Mesenchymal stem cell (in vitro differentiated cells and primary cell): Measurements from ENCODE around the gene QSER1.

Source experiments
- DNase-seq: peaks from one replicate; pipeline ENCODE4 v3.0.0-alpha.2; 2013
- H2AFZ ChIP-seq: one replicate; pipeline ENCODE4 v1.6.1; 2013; ENCODE audit warnings: low read depth, mild to moderate bottlenecking, control low read depth, inconsistent platforms, low read length, moderate library complexity
- H2AK5ac ChIP-seq: 2 replicates; pipeline ENCODE4 v1.6.1; 2013; ENCODE audit warnings: low read length, moderate library complexity, mild to moderate bottlenecking, inconsistent platforms; ENCODE audit not compliant: severe bottlenecking
- H2BK120ac ChIP-seq: one replicate; pipeline ENCODE4 v1.6.1; 2013; ENCODE audit warnings: low read depth, mild to moderate bottlenecking, inconsistent platforms, low read length, moderate library complexity
- H2BK12ac ChIP-seq, 2 experiments: one replicate each; pipeline ENCODE4 v1.6.1; 2013; ENCODE audit warnings: inconsistent platforms in 2 of 2, low read length in 2 of 2, mild to moderate bottlenecking in 2 of 2, moderate library complexity in 2 of 2, control low read depth in 1 of 2
- H2BK15ac ChIP-seq: one replicate; pipeline ENCODE4 v1.6.1; 2013; ENCODE audit warnings: mild to moderate bottlenecking, low read depth, inconsistent platforms; ENCODE audit not compliant: poor library complexity, severe bottlenecking
- H2BK5ac ChIP-seq: 2 replicates; pipeline ENCODE4 v1.6.1; 2013; ENCODE audit warnings: low read depth, mild to moderate bottlenecking, low read length, control low read depth, inconsistent platforms; ENCODE audit not compliant: poor library complexity, severe bottlenecking
- H3K14ac ChIP-seq, 2 experiments: one replicate each; pipeline ENCODE4 v1.6.1; 2013; ENCODE audit warnings: inconsistent platforms in 2 of 2, low read length in 2 of 2, control low read depth in 1 of 2, mild to moderate bottlenecking in 1 of 2, moderate library complexity in 1 of 2
- H3K18ac ChIP-seq, 2 experiments: one replicate each; pipeline ENCODE4 v1.6.1; 2013; ENCODE audit warnings: inconsistent platforms in 2 of 2, low read length in 2 of 2, control low read depth in 1 of 2, low read depth in 1 of 2, mild to moderate bottlenecking in 1 of 2
- H3K23ac ChIP-seq, 2 experiments: one replicate each; pipeline ENCODE4 v1.6.1; 2013; ENCODE audit warnings: inconsistent platforms in 2 of 2, low read length in 2 of 2, mild to moderate bottlenecking in 2 of 2, moderate library complexity in 2 of 2, control low read depth in 1 of 2
- H3K27ac ChIP-seq: 2 replicates; pipeline ENCODE4 v1.5.1; 2013; ENCODE audit warnings: mild to moderate bottlenecking, moderate library complexity, low read length, control low read depth, inconsistent platforms; ENCODE audit not compliant: poor library complexity, severe bottlenecking
- H3K27me3 ChIP-seq, 2 experiments: 2 replicates each; pipeline versions ENCODE4 v1.6.1 to v1.7.0; 2013; ENCODE audit warnings: low read length in 2 of 2, mild to moderate bottlenecking in 2 of 2, moderate library complexity in 2 of 2, control low read depth in 1 of 2, inconsistent platforms in 1 of 2; ENCODE audit not compliant: control insufficient read depth in 1 of 2, insufficient read depth in 1 of 2
- H3K36me3 ChIP-seq, 2 experiments: 2 replicates each; pipeline versions ENCODE4 v1.6.1 to v1.7.0; 2013; ENCODE audit warnings: low read length in 2 of 2, control low read depth in 1 of 2, inconsistent platforms in 1 of 2, low read depth in 1 of 2, mild to moderate bottlenecking in 1 of 2; ENCODE audit not compliant: insufficient read depth in 2 of 2, control insufficient read depth in 1 of 2
- H3K4ac ChIP-seq, 2 experiments: one replicate each; pipeline ENCODE4 v1.6.1; 2013; ENCODE audit warnings: inconsistent platforms in 2 of 2, low read length in 2 of 2, mild to moderate bottlenecking in 2 of 2, moderate library complexity in 2 of 2, control low read depth in 1 of 2, low read depth in 1 of 2
- H3K4me1 ChIP-seq: 2 replicates; pipeline ENCODE4 v1.6.1; 2013; ENCODE audit warnings: low read depth, low read length, control low read depth; ENCODE audit not compliant: control insufficient read depth, insufficient read depth
- H3K4me2 ChIP-seq: 2 replicates; pipeline ENCODE4 v1.6.1; 2013; ENCODE audit warnings: low read length, mild to moderate bottlenecking, inconsistent platforms; ENCODE audit not compliant: poor library complexity, severe bottlenecking
- H3K4me3 ChIP-seq, 2 experiments: 2 replicates each; pipeline versions ENCODE4 v1.5.1 to v1.7.0; 2013; ENCODE audit warnings: low read length in 2 of 2, mild to moderate bottlenecking in 2 of 2, control low read depth in 1 of 2, low read depth in 1 of 2; ENCODE audit not compliant: insufficient read depth in 1 of 2
- H3K79me1 ChIP-seq: replicated peaks from 2 replicates; pipeline ENCODE4 v1.6.1; 2013; ENCODE audit warnings: mild to moderate bottlenecking, control low read depth, low read length, inconsistent platforms; ENCODE audit not compliant: poor library complexity, severe bottlenecking
- H3K9ac ChIP-seq: 2 replicates; pipeline ENCODE4 v1.7.0; 2013; ENCODE audit warnings: mild to moderate bottlenecking, low read length, moderate library complexity
- H3K9me3 ChIP-seq: 2 replicates; pipeline ENCODE4 v1.7.0; 2013; ENCODE audit warnings: mild to moderate bottlenecking, low read length; ENCODE audit not compliant: control insufficient read depth
- H4K8ac ChIP-seq: one replicate; pipeline ENCODE4 v1.6.1; 2013; ENCODE audit warnings: inconsistent platforms, mild to moderate bottlenecking, low read length, moderate library complexity
- H4K91ac ChIP-seq: one replicate; pipeline ENCODE4 v1.6.1; 2013; ENCODE audit warnings: mild to moderate bottlenecking, low read length, inconsistent platforms
- WGBS: methylation state at CpG from one replicate; pipeline ENCODE4 v1.1.7; 2013; ENCODE audit warnings: mixed read lengths; 5-methylcytosine and 5-hydroxymethylcytosine counted together

The QSER1 gene

DNA sequence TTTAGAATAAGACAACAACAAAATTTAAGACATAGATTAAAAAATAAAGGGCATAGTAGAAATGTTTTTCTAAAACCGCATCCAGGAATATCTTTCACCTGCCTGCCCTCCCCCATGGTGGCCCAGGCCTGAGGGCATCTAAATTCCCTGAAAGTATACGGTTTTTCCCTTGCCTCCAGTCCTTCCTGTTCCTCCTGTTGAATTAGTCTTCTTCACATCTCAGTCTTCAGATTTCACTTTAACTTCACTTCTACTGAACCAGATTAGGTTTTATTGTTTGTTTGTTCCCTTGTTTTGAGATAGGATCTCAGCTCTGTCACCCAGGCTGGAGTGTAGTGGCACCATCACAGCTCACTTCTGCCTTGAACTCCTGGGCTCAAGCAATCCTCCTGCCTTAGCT is 90.0 kb downstream of the QSER1 start:
- no peak overlapping the region for H2BK12ac ChIP-seq
- H3K9me3 ChIP-seq: no peaks in the 10 kb centered on the region
- DNase-seq: no peak
- 81% methylated on average over 2 of the region's 2 CpGs for WGBS
- H3K23ac ChIP-seq: no peak overlapping the region
- H4K8ac ChIP-seq: no peak overlapping the region
- no peak overlapping the region for H4K91ac ChIP-seq
- no peak overlapping the region for H2BK5ac ChIP-seq
- no peak overlapping the region for H3K4me2 ChIP-seq
- H3K4me1 ChIP-seq: peaks cover 3% of the 10 kb centered on the region
- no peak overlapping the region for H2BK120ac ChIP-seq
- H3K27me3 ChIP-seq: no peaks in the 10 kb centered on the region
- H3K9ac ChIP-seq: no peak overlapping the region
- no peak overlapping the region for H3K18ac ChIP-seq
- H3K4ac ChIP-seq: no peak overlapping the region
- no peaks in the 10 kb centered on the region for H3K79me1 ChIP-seq
- no peak overlapping the region for H3K4me3 ChIP-seq
- peaks cover 0 to 17% of the 10 kb centered on the region in 2 experiments for H3K36me3 ChIP-seq
- no peak overlapping the region for H3K27ac ChIP-seq
- no peak overlapping the region for H2AK5ac ChIP-seq
- no peak overlapping the region for H2BK15ac ChIP-seq
- no peak overlapping the region for H2AFZ ChIP-seq
- no peak overlapping the region for H3K14ac ChIP-seq

DNA sequence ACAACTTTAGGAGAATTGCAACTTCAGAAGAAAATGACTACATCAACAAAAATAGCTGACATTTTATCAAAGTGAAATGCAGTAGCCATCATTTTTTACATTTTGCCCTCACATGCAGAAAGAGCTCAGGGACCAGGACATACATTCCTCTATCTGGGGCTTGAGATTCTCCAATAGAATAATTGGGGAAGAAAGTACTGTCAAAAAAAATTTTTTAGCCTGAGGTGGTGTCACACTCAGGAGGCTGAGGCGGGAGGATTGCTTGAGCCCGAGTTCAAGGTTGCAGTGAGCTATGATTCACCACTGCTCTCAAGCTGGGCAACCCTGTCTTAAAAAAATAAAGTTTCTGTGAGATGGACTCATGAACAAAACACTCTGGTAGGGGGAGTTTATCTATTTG is 90.9 kb downstream of the QSER1 start:
- H2BK15ac ChIP-seq: no peak overlapping the region
- no peak overlapping the region for H2AK5ac ChIP-seq
- H3K36me3 ChIP-seq: peaks cover 0 to 10% of the 10 kb centered on the region in 2 experiments
- no peak for DNase-seq
- H2AFZ ChIP-seq: no peak overlapping the region
- H3K79me1 ChIP-seq: no peaks in the 10 kb centered on the region
- H4K91ac ChIP-seq: no peak overlapping the region
- no peak overlapping the region for H3K4ac ChIP-seq
- no peak overlapping the region for H2BK12ac ChIP-seq
- no peaks in the 10 kb centered on the region for H3K27me3 ChIP-seq
- no peak overlapping the region for H4K8ac ChIP-seq
- no peak overlapping the region for H3K18ac ChIP-seq
- 94% methylated on average over 2 of the region's 2 CpGs for WGBS
- H3K14ac ChIP-seq: no peak overlapping the region
- H3K9me3 ChIP-seq: no peaks in the 10 kb centered on the region
- no peak overlapping the region for H3K27ac ChIP-seq
- H2BK120ac ChIP-seq: no peak overlapping the region
- no peak overlapping the region for H3K4me2 ChIP-seq
- H3K4me3 ChIP-seq: no peak overlapping the region
- no peak overlapping the region for H3K9ac ChIP-seq
- H3K4me1 ChIP-seq: peaks cover 3% of the 10 kb centered on the region
- no peak overlapping the region for H3K23ac ChIP-seq
- H2BK5ac ChIP-seq: no peak overlapping the region

DNA sequence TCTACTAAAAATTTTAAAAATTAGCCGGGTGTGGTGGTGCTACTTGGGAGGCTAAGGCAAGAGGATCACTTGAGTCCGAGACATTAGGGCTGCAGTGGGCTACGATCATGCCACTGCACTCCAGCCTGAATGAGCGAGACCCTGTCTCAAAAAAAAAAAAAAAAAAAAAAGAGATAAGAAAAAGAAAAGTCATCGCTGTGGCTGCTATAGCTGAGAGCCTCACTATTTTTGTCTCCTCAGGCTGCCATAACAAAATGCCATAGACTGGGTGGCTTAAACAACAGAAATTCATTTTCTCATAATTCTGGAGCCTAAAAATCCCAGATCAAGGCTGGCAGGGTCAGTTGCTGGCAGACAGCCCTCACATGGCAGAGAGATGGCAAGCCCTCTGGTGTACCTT is 93.0 kb downstream of the QSER1 start:
- Histone ChIP-seq H3K14ac (no peak overlapping the region), H2BK15ac (no peak overlapping the region), H4K8ac (no peak overlapping the region), H3K9ac (no peak overlapping the region), H4K91ac (no peak overlapping the region), H3K27ac (no peak overlapping the region), H2AFZ (no peak overlapping the region), H2BK12ac (no peak overlapping the region), H3K79me1 (no peaks in the 10 kb centered on the region), H2BK5ac (no peak overlapping the region), H3K36me3 (no peaks in the 10 kb centered on the region), H2AK5ac (no peak overlapping the region), H3K9me3 (no peaks in the 10 kb centered on the region), H3K4me1 (peaks cover 3% of the 10 kb centered on the region), H3K4me2 (no peak overlapping the region), H3K27me3 (no peaks in the 10 kb centered on the region), H3K4ac (no peak overlapping the region), H3K23ac (no peak overlapping the region), H3K18ac (no peak overlapping the region), H2BK120ac (no peak overlapping the region), H3K4me3 (no peak overlapping the region)
- DNase-seq: no peak
- 100% methylated on average over 5 of the region's 5 CpGs for WGBS

DNA sequence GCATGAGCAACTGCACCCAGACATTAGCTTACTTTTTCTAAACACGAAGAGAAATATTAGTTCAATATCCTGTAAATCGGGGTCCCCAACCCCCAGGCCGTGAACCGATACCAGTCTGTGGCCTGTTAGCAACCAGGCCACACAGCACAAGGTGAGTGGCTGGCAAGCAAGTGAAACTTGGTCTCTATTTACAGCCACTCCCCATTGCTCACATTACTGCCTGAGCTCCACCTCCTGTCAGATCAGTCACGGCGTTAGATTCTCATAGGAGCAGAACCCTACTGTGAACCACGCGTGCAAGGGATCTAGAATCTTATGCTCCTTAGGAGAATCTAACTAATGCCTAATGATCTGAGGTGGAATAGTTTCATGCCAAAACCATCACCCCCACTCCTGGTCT is 95.2 kb downstream of the QSER1 start:
- H3K79me1 ChIP-seq: no peaks in the 10 kb centered on the region
- H2BK15ac ChIP-seq: no peak overlapping the region
- H3K27ac ChIP-seq: no peak overlapping the region
- no peak overlapping the region for H2BK5ac ChIP-seq
- H2BK120ac ChIP-seq: no peak overlapping the region
- no peak overlapping the region for H2BK12ac ChIP-seq
- H3K4me3 ChIP-seq: no peak overlapping the region
- WGBS: 81% methylated on average over 8 of the region's 8 CpGs
- no peak overlapping the region for H3K18ac ChIP-seq
- no peak for DNase-seq
- no peaks in the 10 kb centered on the region for H3K4me1 ChIP-seq
- no peak overlapping the region for H3K14ac ChIP-seq
- no peak overlapping the region for H3K9ac ChIP-seq
- no peak overlapping the region for H2AFZ ChIP-seq
- peaks cover 8% of the 10 kb centered on the region for H3K9me3 ChIP-seq
- no peak overlapping the region for H3K23ac ChIP-seq
- H3K27me3 ChIP-seq: no peaks in the 10 kb centered on the region
- no peaks in the 10 kb centered on the region for H3K36me3 ChIP-seq
- H4K8ac ChIP-seq: no peak overlapping the region
- H3K4me2 ChIP-seq: no peak overlapping the region
- H3K4ac ChIP-seq: no peak overlapping the region
- no peak overlapping the region for H4K91ac ChIP-seq
- H2AK5ac ChIP-seq: no peak overlapping the region
